OCI-M2 (cell line): Measurements from ENCODE around the gene NPHP3.
"Not testable (repeated sequence)": the region's sequence is repeated elsewhere in the genome, so short reads cannot be mapped to it uniquely, and the experiment has no call there.

Source experiments
- DNase-seq: peaks from one replicate; lab custom pipeline; 2025; ENCODE audit not compliant: unreplicated experiment; lab: John Stamatoyannopoulos, UW

The NPHP3 gene

DNA sequence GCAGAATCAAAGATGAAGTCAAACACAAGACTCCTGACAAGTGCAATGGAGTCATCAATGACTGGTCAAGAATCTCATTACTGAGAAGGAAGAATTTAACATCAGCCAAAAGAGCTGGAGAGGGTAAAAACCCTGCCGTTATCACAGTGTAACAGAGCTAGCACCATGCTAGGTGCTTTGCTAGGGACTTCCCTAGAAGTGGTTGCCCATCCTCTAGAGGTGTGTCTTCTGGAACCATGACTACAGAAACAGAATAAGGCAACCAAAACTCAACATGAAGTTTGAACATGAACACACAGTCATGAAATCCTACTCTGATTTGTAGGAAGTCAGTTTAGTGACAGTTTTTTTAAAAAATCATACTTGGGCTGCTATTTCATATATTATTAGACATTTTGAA lies 72.1 kb downstream of the NPHP3 start:
- no peak for DNase-seq

DNA sequence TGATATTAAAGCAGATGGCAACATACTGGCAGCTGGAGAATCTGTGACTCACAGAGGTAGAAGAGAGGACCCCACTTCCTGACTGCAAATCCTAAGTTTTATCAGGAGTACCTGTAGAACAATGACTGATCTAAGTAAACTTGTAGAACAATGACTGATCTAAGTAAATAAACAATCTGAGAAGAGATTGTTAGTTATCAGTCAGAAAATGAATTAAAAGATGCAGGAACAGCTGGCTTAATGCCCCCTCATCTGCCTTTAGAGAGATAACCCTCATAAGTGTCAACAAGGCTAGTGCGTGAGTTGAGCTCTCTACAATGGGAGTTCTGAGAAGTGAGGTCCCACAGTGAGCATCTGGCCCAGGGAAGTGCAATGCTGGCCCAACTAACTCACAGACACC lies 77.2 kb downstream of the NPHP3 start:
- no peak for DNase-seq

DNA sequence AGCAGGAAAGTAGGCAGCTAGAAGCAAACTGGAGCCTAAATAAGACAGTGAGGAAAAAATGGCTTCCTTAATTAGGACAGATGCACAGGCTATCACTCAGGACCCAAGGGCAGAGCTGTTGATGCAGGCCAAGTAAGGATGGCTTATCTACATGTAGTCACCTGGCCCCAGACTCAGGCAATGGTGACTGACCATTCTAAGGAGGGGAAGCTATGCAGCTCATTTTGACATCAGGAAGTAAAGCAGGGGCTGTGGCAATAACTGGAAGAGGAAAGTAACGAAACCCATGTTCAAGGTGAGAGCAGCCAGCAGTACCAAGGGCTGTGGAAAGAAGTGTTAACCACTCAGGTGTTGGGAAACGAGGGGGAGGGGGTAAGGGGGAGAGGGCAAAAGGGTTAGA lies 78.8 kb downstream of the NPHP3 start:
- DNase-seq, result no peak

DNA sequence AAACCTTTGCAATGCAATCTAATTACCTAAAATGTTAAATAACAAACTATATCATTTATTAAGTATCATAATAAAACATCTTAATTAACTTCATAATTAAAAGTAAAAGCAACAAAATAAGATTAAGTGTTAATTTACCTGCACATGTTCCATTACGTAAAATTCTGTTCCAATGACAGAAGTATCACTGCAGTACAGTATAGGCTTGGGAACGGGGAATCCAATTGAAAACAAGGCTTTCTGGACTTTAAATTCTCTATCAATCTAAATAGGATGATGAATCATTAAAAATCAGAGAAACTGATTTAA lies 79.7 kb downstream of the NPHP3 start:
- DNase-seq, result no peak

DNA sequence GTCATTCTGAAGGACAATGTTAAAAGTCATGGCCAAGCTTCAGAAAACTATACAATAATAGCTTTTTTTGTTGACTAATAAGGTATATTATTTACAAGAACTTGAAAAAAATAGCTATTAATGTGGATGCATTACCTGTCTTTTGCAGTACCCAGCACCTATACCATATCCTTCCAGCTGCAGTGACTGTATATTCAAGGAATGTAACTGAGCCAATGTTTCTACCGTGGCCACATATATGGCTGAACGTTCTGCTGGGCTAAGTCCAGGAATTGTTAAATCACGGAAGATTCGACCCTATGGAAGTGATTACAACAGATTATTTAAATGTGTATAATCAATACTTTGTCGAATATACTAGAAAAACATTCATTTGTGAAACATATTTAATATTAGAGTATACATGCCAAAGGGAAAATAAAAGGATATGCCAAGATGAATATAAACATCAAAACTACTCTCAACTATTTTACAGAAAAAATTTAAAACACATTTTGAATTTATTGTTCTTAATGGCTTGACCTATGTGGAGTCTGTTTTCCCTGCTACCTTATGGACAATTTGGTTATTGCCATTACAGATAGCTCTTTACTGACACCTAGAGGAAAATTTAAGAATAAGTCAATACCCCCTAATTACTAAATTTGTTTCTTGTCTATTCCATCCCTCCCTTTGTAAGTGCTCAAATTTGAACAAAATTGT lies 80.2 kb downstream of the NPHP3 start:
- DNase-seq, result no peak

DNA sequence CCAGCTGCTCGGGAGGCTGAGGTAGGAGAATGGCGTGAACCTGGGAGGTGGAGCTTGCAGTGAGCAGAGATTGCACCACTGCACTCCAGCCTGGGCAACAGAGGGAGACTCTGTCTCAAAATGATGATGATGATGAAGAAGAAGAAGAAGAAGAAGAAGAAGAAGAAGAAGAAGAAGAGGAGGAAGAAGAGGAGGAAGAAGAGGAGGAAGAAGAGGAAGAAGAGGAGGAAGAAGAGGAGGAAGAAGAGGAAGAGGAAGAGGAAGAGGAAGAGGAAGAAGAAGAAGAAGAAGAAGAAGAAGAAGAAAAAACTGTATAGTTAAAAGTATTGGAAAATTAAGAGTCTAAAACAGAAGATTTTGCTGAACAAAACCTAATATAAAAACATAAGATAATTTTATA lies 80.8 kb downstream of the NPHP3 start:
- DNase-seq, result not testable (repeated sequence)

DNA sequence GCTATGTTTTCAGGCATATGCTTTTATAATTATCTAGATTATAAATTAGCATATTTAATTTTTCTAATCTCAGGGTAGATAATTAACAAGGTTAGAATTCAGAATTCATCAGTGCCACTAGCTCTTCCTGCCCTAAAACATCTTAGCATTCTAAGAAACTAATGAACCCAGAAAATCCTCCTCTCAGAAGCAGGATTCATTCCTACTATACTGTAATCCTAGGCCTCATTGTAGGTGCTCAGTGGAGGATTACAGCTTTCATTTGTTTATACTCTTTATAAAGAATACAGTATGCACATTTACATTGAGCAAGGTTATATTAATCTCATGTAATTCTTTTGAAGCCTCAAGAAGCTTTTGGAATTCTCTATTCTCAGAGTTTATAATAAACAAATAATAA lies 83.5 kb downstream of the NPHP3 start:
- DNase-seq, result no peak

DNA sequence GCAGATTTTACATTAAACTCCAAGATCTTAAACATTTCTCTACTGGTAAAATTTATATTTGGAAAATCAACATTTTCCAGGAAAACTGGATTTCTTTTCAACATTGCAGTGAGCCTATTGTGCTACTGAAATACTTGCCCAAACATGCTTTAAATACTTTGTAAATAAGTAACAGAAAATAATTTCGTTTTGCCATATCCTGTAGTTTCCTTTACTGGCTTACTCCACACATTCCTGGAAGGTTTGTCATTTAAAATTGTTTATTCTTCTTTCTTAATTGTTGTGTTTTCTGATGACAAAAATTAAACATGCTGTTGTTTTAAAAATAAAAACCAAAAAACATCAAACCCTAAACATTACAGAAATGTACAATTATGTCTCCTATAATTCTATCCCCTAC lies 84.6 kb downstream of the NPHP3 start:
- DNase-seq, result no peak

DNA sequence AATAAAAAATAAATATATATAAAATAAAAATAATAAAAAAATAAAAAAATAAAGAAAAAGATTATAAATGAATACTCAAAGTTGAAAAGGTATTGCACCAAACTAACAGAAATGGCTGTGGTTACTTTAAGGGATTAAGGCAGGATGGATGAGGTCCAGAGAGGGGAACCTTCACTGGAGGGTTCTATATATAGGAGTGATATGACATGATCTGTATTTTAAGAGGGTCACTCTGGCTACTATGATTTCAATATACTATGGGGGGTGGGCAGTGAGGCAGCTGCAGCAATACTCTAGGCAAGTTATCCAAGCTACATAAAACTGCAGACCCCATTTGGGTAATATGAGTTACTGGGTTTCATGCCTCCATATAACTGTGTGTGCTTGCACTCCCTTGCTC lies 87.2 kb downstream of the NPHP3 start:
- DNase-seq, result no peak
